ENCODE measurements around the gene IMMT.

The IMMT gene

GRCh38 chr2:86219896-86220295, 24.6 kb upstream of the IMMT start:
- no peak overlapping the region for H3K4me3 ChIP-seq (replicated peaks; ENCODE audit: low read depth, low read length)
- DNase-seq (ENCODE audit: extremely low read depth, insufficient read length) = no peak
- H3K27me3 ChIP-seq (replicated peaks; ENCODE audit: control insufficient read depth, insufficient read depth, low read length) = no peaks in the 10 kb centered on the region
- TF ChIP-seq CTCF (IDR thresholded peaks at IDR 0.05; ENCODE audit: insufficient read depth, low read length, poor library complexity, severe bottlenecking) = no peak
- H3K36me3 ChIP-seq (ENCODE audit: control insufficient read depth, insufficient read depth, low read length) = no peaks in the 10 kb centered on the region

GRCh38 chr2:86218124-86218523, 22.9 kb upstream of the IMMT start:
- no peak overlapping the region for H3K4me3 ChIP-seq (replicated peaks; ENCODE audit: low read depth, low read length)
- no peaks in the 10 kb centered on the region for H3K27me3 ChIP-seq (replicated peaks; ENCODE audit: control insufficient read depth, insufficient read depth, low read length)
- DNase-seq (ENCODE audit: extremely low read depth, insufficient read length) = no peak
- no peak for TF ChIP-seq CTCF (IDR thresholded peaks at IDR 0.05; ENCODE audit: insufficient read depth, low read length, poor library complexity, severe bottlenecking)
- H3K36me3 ChIP-seq (ENCODE audit: control insufficient read depth, insufficient read depth, low read length) = peaks cover 3% of the 10 kb centered on the region

- no peaks in the 10 kb centered on the region for H3K27me3 ChIP-seq (replicated peaks; ENCODE audit: control insufficient read depth, insufficient read depth, low read length)
- TF ChIP-seq CTCF (IDR thresholded peaks at IDR 0.05; ENCODE audit: insufficient read depth, low read length, poor library complexity, severe bottlenecking) = no peak
- peaks cover 6% of the 10 kb centered on the region for H3K36me3 ChIP-seq (ENCODE audit: control insufficient read depth, insufficient read depth, low read length)
- H3K4me3 ChIP-seq (replicated peaks; ENCODE audit: low read depth, low read length) = no peak overlapping the region
- no peak for DNase-seq (ENCODE audit: extremely low read depth, insufficient read length)
Measured at GRCh38 chr2:86216575-86217555, 21.6 kb upstream of the IMMT start.

- DNase-seq (ENCODE audit: extremely low read depth, insufficient read length) = no peak
- Histone ChIP-seq H3K27me3 (replicated peaks; ENCODE audit: control insufficient read depth, insufficient read depth, low read length) (no peaks in the 10 kb centered on the region), H3K4me3 (replicated peaks; ENCODE audit: low read depth, low read length) (no peak overlapping the region), H3K36me3 (ENCODE audit: control insufficient read depth, insufficient read depth, low read length) (peaks cover 9% of the 10 kb centered on the region)
- TF ChIP-seq CTCF (IDR thresholded peaks at IDR 0.05; ENCODE audit: insufficient read depth, low read length, poor library complexity, severe bottlenecking) = no peak
Measured at GRCh38 chr2:86214503-86214832, 19.2 kb upstream of the IMMT start.

GRCh38 chr2:86213699-86214502, 18.6 kb upstream of the IMMT start:
- DNase-seq (ENCODE audit: extremely low read depth, insufficient read length) = no peak
- Histone ChIP-seq H3K36me3 (ENCODE audit: control insufficient read depth, insufficient read depth, low read length) (peaks cover 9% of the 10 kb centered on the region), H3K27me3 (replicated peaks; ENCODE audit: control insufficient read depth, insufficient read depth, low read length) (no peaks in the 10 kb centered on the region), H3K4me3 (replicated peaks; ENCODE audit: low read depth, low read length) (no peak overlapping the region)
- no peak for TF ChIP-seq CTCF (IDR thresholded peaks at IDR 0.05; ENCODE audit: insufficient read depth, low read length, poor library complexity, severe bottlenecking)

Measured in GM06990 (cell line).